Stimulated activated CD8-positive, alpha-beta memory T cell treated with anti-CD3 and anti-CD28 coated beads, Interleukin-2, amount 100 ng/mL, for 1 hour (primary cell): ENCODE measurements around the gene COPZ1.

Experiments
- DNase-seq, 2 donors: peaks; one replicate each; pipeline ENCODE4 v3.0.0-alpha.2; 2020; ENCODE audit warnings: low read depth in 2 of 2

COPZ1 gene

DNA sequence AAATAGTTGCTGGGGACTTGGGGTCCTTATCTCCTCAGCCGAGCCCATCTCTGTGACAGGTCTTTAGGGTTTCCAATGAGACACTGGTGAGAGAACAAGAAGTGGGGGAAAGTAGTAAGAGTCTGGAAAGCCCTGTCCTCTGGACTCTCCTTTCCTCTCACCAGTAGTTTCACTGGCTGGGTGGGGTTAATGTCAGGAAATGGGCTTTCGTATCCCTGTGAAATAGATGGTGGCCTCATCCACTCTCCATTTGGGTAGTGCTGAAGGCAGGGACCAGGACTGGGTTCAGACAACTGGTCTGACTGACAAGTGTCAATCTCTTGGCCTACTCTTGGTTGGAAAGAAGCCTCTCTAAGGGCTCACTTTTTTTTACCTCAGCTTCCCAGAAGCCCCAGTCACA, 52.1 kb downstream of the COPZ1 start:
- DNase-seq: no peak

- DNase-seq: no peak
These were observed 53.0 kb downstream of the COPZ1 start for GRCh38 chr12:54377797-54378515.

DNA sequence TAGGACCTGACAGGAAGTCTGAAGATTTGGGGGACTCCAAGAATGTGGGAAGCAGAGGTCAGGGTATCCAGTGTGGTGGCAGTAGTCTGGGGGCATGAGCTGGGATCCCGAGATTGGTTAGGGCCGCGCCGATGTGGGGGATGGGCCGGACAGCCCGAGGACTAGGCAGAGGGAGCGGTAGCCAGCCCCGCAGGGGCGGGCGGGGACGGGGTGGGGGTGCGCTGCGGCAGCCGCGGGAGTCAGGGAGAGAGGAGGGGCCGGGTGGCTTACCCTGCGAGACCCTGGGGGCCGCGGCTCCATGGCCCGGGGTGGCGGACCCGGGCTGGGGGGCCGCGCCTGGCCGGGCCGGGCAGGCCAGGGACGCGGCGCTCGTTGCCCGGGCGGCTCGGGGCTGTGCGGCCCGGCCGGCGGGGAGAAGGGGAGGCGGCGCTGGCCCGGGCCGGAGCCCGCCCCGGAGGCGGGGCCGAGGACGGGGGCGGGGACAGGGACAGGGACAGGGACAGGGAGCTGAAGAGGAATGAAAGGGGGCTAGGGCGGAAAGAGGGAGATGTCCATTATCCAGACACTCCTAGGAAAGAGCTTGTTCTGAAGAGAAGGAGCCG, 54.0 kb downstream of the COPZ1 start:
- no peak for DNase-seq

DNA sequence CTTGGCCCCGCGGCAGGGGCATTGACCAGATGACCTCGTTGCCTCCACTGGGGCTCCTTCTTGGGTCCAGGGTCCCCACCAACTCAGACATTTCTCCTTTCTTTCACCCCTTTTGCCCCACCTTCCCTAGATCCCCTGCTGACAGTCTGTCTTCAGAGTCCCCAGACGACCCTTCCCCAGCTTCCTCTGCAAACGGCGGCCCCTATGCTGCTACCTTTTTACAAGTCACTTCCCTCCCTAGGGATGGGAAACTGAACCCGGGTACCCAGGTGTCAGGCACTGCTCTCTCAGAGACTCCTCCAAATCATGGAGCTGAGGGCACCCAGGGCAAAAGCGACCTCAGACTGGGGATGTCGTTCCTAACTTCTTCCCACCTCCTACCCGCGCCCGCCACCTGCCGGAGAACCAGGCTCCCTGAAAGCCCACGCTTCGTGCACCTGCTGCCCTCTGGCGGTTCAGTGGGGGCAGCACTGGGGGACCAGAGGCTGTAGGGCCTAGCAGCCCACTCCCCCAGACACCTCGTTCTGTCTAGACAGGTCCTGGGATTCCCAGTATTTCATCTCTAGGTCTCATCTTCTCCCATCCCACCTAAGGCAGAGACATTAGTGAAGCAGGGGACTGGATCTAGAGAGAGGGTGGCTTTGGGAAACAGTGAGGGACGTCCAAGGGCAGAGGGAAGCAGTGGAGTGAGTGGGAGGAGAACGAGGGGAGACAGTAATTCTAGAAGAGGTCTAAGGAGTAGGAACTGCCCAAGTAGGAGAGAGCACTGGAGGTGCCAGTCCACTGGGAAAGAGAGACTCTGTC, 54.7 kb downstream of the COPZ1 start:
- DNase-seq: peak; percentile 71 to 79

DNA sequence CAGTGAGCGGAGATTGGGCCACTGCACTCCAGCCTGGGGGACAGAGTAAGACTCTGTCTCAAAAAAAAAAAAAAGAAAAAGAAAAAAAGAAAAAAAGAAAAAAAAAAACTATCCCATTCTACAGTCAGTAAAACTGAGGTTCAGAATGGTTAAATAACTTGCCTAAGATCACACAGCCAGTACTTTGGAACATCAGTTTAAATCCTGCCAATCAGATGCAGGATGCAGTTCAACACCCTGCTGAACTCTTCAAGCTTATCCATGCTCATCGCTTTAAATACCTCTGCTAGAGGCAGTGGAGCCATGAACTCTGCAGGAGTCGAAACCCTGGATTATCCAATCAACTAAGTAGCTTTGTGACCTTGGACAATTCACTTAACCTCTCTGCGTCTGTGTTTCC, 56.2 kb downstream of the COPZ1 start:
- no peak for DNase-seq

- DNase-seq: no peak
These were observed 58.2 kb downstream of the COPZ1 start for GRCh38 chr12:54383041-54383609.

- no peak for DNase-seq
These were observed 59.7 kb downstream of the COPZ1 start, which contains the start of gene ZNF385A for GRCh38 chr12:54384591-54385041. Gene ZNF385A, minus strand, starts transcription at chr12:54384733. Its CDS starts 219 bp downstream, at chr12:54384514.

DNA sequence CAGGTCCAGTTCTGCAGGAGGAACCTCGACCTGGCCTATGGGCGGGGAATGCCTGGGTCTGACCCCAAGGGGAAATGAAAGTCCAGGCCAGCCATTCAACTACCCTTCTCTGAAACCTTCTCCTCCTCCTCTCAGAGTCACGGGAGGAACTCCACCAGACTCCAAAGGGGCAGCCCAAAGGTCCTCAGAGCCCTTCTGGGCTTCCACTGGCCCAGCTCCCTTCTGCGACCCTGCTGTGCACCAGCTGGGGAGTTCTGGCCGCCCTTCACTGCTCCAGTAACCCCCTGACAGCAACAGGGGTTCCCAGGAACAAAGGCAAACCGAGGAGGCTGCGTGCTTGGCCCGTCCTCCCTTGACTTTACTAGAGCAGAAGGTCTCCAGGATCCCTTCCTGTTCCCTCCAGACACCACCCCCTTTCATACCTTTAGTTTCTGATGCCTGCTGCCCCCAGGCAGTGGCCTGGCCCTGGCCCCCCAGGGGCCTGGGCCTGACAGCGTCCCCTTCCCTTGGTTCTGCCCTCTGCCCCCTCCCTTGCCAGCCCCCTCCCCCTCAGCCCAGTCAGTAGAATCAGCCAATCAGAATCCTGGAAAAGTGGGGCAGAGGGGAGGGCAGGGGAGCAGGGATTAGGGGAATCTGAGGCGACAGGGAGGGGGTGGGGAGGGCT, 60.5 kb downstream of the COPZ1 start:
- DNase-seq: no peak

GRCh38 chr12:54386403-54387113, 61.6 kb downstream of the COPZ1 start:
- no peak for DNase-seq

- no peak for DNase-seq
These were observed 62.2 kb downstream of the COPZ1 start for GRCh38 chr12:54387114-54387467.

GRCh38 chr12:54388237-54389133, 63.6 kb downstream of the COPZ1 start:
- no peak for DNase-seq

GRCh38 chr12:54389134-54389508, 64.2 kb downstream of the COPZ1 start:
- DNase-seq: no peak

DNA sequence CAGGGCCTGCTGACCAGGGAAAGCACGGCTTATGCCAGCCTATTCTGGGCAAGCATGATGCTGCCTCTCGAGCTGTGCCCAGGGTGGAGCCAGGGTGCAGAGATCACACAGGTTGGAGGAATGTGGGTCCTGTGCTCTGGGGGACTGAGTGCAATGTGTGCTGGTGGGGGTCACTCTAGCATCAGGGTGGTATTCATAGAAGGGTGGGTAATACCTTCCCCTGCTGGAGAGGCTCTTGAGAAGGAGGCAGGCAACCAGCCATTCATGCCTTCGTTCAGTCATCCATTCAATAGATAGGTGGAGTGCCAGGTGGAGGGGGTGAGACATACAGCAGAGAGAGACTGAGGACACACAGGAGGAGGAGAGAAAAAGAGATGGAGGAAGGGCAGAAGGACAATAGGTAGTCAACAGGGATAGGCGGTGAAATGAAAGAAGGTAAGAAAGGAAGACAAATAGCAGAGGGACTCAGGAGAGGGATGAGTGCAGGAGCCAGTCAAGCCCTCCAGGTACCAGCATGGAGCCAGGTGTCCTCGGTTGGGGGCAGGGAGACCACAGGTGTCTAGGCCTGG, 64.8 kb downstream of the COPZ1 start:
- no peak for DNase-seq

DNA sequence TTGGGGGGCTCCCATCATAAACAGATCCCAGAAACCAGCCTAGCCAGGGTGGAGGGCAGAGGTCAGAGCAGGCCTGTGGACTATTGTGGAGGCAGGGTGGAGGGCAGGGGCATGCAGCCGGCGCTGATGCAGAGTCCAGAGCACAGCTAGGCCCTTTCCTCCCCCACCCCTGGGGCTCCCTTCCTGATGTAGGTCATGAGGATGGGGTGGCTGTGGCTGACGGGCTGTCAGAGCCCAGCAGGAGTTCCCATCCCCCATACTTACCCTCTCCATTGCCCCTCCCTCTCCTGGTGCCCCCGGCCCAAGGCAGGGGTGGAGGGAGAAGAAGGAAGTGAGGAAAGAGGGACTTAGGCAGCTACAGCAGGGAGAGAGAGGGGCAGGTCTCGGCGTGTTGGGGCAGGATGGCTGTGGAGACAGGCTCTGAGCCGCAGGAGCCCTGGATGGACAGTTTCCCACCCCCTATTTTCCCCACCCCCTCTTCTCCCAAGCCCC, 65.3 kb downstream of the COPZ1 start:
- DNase-seq: no peak

DNA sequence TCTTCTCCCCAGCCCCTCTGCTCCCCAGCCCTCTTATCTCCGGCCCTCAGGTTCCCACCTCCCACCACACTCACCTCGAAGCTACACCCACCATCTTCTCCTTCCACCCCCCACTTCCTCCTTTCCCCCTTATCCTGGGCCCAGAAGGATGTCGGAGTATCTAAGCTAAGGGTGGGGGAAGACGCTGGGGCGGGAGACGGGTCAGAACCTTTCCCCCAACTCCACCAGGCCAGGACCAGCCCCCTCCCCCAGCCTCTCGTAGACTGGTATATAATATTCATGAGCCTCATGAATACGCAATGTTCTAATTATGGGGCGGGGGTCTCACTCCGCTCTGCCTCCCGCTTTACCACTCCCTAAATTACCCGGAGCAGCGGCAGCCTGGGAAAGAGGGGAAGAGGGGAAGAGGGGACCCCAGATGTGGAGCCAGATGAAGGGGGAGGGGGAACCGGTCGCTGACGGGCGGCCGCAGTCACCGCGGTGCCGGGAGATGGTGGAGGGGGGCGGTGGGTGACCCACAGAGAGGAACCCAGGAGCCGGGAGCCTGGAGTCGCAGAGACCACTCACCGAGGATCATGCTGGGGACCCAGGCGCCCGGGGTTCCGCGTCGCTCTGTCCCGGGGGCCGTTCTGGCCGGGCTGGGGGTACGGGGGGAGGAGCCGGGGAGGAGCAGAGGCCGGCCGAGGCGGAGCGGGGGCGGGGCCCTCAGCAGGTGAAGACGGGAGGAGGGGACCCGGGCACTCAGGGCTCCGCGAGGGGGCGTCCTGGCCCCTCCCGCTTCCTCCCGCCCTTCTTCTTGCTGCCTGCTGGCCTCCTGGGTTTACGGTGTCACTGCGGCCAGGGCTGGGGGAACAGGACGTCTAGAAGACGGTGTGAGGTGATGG, 66.0 kb downstream of the COPZ1 start:
- peak; percentile 30 to 50 for DNase-seq

GRCh38 chr12:54392485-54393206, 67.7 kb downstream of the COPZ1 start:
- DNase-seq: no peak

DNA sequence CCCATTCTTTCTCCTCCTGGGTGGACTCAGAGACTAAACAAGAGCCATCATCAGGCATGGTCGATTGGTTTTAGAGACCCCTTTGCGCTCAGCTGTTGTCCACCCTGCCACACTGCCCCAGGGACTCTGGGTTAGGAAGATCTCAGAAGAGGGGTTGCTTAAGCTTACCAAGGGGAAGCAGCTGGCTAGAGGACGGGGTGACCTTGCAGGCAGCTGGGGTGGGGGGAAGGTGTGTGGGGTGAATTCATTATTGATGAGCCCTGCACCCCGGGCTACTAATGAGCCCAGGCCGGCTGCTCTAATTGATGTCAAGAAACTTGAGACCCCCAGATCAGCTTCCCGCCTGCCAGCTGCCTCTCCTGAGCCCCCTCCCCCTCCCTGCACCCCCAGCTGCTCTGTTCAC, 68.3 kb downstream of the COPZ1 start:
- no peak for DNase-seq

DNA sequence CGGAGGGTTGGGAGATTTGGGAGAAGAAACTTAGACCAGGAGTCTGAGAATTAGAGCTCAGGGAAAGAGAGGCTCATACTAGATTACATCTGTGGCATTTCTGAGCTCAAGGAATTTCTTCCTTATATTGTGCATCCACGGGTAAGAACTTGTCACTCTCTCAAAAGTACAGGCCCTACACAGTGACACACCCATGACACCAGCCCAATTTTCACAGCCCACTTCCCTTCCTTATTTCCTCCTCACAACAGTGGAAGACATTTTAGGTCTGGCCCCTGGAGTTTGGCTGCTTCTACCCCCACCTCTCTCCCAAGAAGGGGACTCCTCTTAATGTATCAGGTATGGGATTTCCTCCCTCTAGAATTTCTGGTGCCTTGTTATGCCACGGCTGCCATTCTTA, 68.8 kb downstream of the COPZ1 start:
- DNase-seq: no peak
